Liver (tissue), 9 donors: Measurements from ENCODE around the gene ANKRD17. TPM values are rescaled to one million over a fixed set of nuclear protein-coding genes. Genes with fewer than 3 reads are reported as not detected.

Source experiments
- DNase-seq: peaks from one replicate; pipeline ENCODE4 v3.0.0-alpha.2; 2017; ENCODE audit warnings: low spot score
- H3K27ac ChIP-seq, 2 donors: one replicate each; pipeline ENCODE4 v1.7.0; 2013; ENCODE audit warnings: inconsistent platforms in 2 of 2, low read length in 2 of 2, control low read depth in 1 of 2, low read depth in 1 of 2, mild to moderate bottlenecking in 1 of 2
- H3K27me3 ChIP-seq, 4 donors: one replicate each; pipeline versions ENCODE4 v1.6.1 to v1.7.0; 2013; ENCODE audit warnings: low read length in 3 of 4, inconsistent platforms in 1 of 4, mild to moderate bottlenecking in 1 of 4, moderate library complexity in 1 of 4; ENCODE audit not compliant: control insufficient read depth in 4 of 4, insufficient read depth in 4 of 4
- H3K36me3 ChIP-seq, 4 donors: one replicate each; pipeline versions ENCODE4 v1.6.1 to v1.7.0; 2013; ENCODE audit warnings: low read length in 3 of 4, mild to moderate bottlenecking in 3 of 4, low read depth in 1 of 4, moderate library complexity in 1 of 4; ENCODE audit not compliant: control insufficient read depth in 4 of 4, insufficient read depth in 3 of 4
- H3K4me1 ChIP-seq, 4 donors: one replicate each; pipeline versions ENCODE4 v1.6.1 to v1.7.0; 2013; ENCODE audit warnings: low read length in 3 of 4, mild to moderate bottlenecking in 3 of 4, moderate library complexity in 1 of 4; ENCODE audit not compliant: control insufficient read depth in 4 of 4, insufficient read depth in 4 of 4
- H3K4me3 ChIP-seq, 3 donors: one replicate each; pipeline versions ENCODE4 v1.6.1 to v1.7.0; 2013; ENCODE audit warnings: low read length in 3 of 3, control low read depth in 1 of 3, low read depth in 1 of 3, mild to moderate bottlenecking in 1 of 3
- H3K9ac ChIP-seq, 2 donors: one replicate each; pipeline ENCODE4 v1.7.0; 2013; ENCODE audit warnings: low read length in 2 of 2, mild to moderate bottlenecking in 2 of 2, moderate library complexity in 2 of 2, control low read depth in 1 of 2, low read depth in 1 of 2
- H3K9me3 ChIP-seq, 4 donors: one replicate each; pipeline versions ENCODE4 v1.6.1 to v1.7.0; 2013; ENCODE audit warnings: low read length in 3 of 4; ENCODE audit not compliant: control insufficient read depth in 4 of 4
- ATF3 ChIP-seq: IDR thresholded peaks from 2 replicates; pipeline ENCODE4 v1.6.1; 2016; ENCODE audit warnings: antibody characterized with exemption
- CTCF ChIP-seq: fragments of 150-350 bp; IDR thresholded peaks from 2 replicates; pipeline ENCODE4 v1.5.1; 2017; ENCODE audit warnings: improper control_type of control experiment, low read depth, low read length; ENCODE audit not compliant: missing input control
- EGR1 ChIP-seq, 2 donors: IDR thresholded peaks; 2 replicates each; pipeline ENCODE4 v1.6.1; 2016 to 2018; ENCODE audit warnings: antibody characterized with exemption in 2 of 2, low read depth in 2 of 2
- FOXA1 ChIP-seq: IDR thresholded peaks from 2 replicates; pipeline ENCODE4 v1.6.1; 2016; ENCODE audit warnings: antibody characterized with exemption
- FOXA2 ChIP-seq: IDR thresholded peaks from 2 replicates; pipeline ENCODE4 v1.6.1; 2016; ENCODE audit warnings: antibody characterized with exemption
- GABPA ChIP-seq, 2 donors: IDR thresholded peaks in 1 of 2; conservative IDR thresholded peaks in 1 of 2; 2 replicates each; pipeline ENCODE4 v1.6.1; 2016; ENCODE audit warnings: antibody characterized with exemption in 2 of 2, mild to moderate bottlenecking in 1 of 2, moderate library complexity in 1 of 2
- HNF4A ChIP-seq, 2 donors: conservative IDR thresholded peaks; 2 replicates each; pipeline ENCODE4 v1.6.1; 2016; ENCODE audit warnings: antibody characterized with exemption in 2 of 2, mild to moderate bottlenecking in 2 of 2
- HNF4G ChIP-seq: IDR thresholded peaks from 2 replicates; pipeline ENCODE4 v1.6.1; 2016; ENCODE audit warnings: antibody characterized with exemption
- JUND ChIP-seq, 2 donors: IDR thresholded peaks; 2 replicates each; pipeline ENCODE4 v1.6.1; 2016; ENCODE audit warnings: antibody characterized with exemption in 2 of 2
- MAX ChIP-seq: IDR thresholded peaks from 2 replicates; pipeline ENCODE4 v1.6.1; 2016; ENCODE audit warnings: antibody characterized with exemption
- NR2F2 ChIP-seq: IDR thresholded peaks from 2 replicates; pipeline ENCODE4 v1.6.1; 2016; ENCODE audit warnings: antibody characterized with exemption
- RAD21 ChIP-seq, 2 donors: IDR thresholded peaks; 2 replicates each; pipeline ENCODE4 v1.6.1; 2016; ENCODE audit warnings: antibody characterized with exemption in 2 of 2, mild to moderate bottlenecking in 2 of 2
- REST ChIP-seq: IDR thresholded peaks from 2 replicates; pipeline ENCODE4 v1.6.1; 2016; ENCODE audit warnings: antibody characterized with exemption, mild to moderate bottlenecking
- RXRA ChIP-seq, 2 donors: IDR thresholded peaks; 2 replicates each; pipeline ENCODE4 v1.6.1; 2017 to 2018; ENCODE audit warnings: antibody characterized with exemption in 2 of 2, mild to moderate bottlenecking in 1 of 2
- SP1 ChIP-seq: IDR thresholded peaks from 2 replicates; pipeline ENCODE4 v1.6.1; 2018; ENCODE audit warnings: antibody characterized with exemption, mild to moderate bottlenecking
- TAF1 ChIP-seq: conservative IDR thresholded peaks from 2 replicates; pipeline ENCODE4 v1.6.1; 2016; ENCODE audit warnings: antibody characterized with exemption, mild to moderate bottlenecking
- ZBTB33 ChIP-seq: IDR thresholded peaks from 2 replicates; pipeline ENCODE4 v1.6.1; 2016; ENCODE audit warnings: antibody characterized with exemption
- WGBS: extraction: QIAGEN DNeasy Blood & Tissue Kit; methylation state at CpG from one replicate; pipeline ENCODE4 v1.1.7; 2013; 5-methylcytosine and 5-hydroxymethylcytosine counted together
- polyA plus RNA-seq, 2 donors: library from polyadenylated mRNA; stranded (reverse) in 1 of 2; unstranded in 1 of 2; fragments of 200-250 nt in 1 of 2; fragments of >200 nt in 1 of 2; fragmentation: Nextera tagmentation in 1 of 2; extraction: Ambion mirVana in 1 of 2; gene quantifications; one replicate each; pipeline versions ENCODE4 v1.2.1 to v1.2.3, GENCODE V29; 2013 to 2015
- total RNA-seq, 2 donors: library from RNA; depleted of rRNA; stranded (reverse); fragments of >200 nt; gene quantifications; one replicate each; pipeline ENCODE4 v1.2.3, GENCODE V29; 2014
- donor health status: healthy.
- donor health status: healthy.
- donor health status: healthy.
- donor health status: healthy.
- donor health status: healthy.

Gene ANKRD17
- total and polyA plus RNA-seq, 4 donors = 11.6 to 38.5 (median 19.7) TPM

- TF ChIP-seq ATF3 (no peak), RXRA (IDR thresholded peaks at IDR 0.05) (no peak), ZBTB33 (no peak), NR2F2 (no peak), HNF4G (no peak), HNF4A (conservative IDR thresholded peaks at IDR 0.05) (no peak), GABPA (IDR thresholded peaks at IDR 0.05 in 1 of 2, conservative IDR thresholded peaks at IDR 0.05 in 1 of 2) (no peak), RAD21 (IDR thresholded peaks at IDR 0.05) (no peak), FOXA2 (no peak), JUND (IDR thresholded peaks at IDR 0.05) (no peak), REST (no peak), MAX (no peak), FOXA1 (no peak), CTCF (no peak), TAF1 (no peak), EGR1 (IDR thresholded peaks at IDR 0.05; ENCODE audit: low read depth in 2 of 2) (no peak), SP1 (no peak)
- Histone ChIP-seq H3K4me1 (no peaks in the 10 kb centered on the region), H3K27ac (no peak overlapping the region), H3K9me3 (no peaks in the 10 kb centered on the region), H3K36me3 (peaks cover 4 to 39% (median 33%) of the 10 kb centered on the region in 4 donors), H3K4me3 (no peak overlapping the region), H3K9ac (no peak overlapping the region), H3K27me3 (no peaks in the 10 kb centered on the region)
- WGBS = 84% methylated on average over 3 of the region's 3 CpGs
- no peak for DNase-seq
These were observed 182.8 kb downstream of the ANKRD17 start for GRCh38 chr4:73075832-73076231.

GRCh38 chr4:73070074-73070390 is 188.6 kb downstream of the ANKRD17 start:
- Histone ChIP-seq H3K4me1 (peaks cover 0 to 14% (median under 1%) of the 10 kb centered on the region in 4 donors), H3K9ac (peak overlapping the region; percentile 88 to 94), H3K9me3 (no peaks in the 10 kb centered on the region), H3K4me3 (peak overlapping the region; percentile 61 to 66 (median 64)), H3K36me3 (peaks cover 0 to 21% (median under 1%) of the 10 kb centered on the region in 4 donors), H3K27me3 (no peaks in the 10 kb centered on the region), H3K27ac (peak overlapping the region; percentile 95 to 99)
- WGBS = 4% methylated on average over 9 of the region's 9 CpGs
- no peak for DNase-seq
- TF ChIP-seq REST (no peak), TAF1 (no peak), ZBTB33 (no peak), CTCF (no peak)
